ENCODE measurements around the gene PDE9A.

DNA sequence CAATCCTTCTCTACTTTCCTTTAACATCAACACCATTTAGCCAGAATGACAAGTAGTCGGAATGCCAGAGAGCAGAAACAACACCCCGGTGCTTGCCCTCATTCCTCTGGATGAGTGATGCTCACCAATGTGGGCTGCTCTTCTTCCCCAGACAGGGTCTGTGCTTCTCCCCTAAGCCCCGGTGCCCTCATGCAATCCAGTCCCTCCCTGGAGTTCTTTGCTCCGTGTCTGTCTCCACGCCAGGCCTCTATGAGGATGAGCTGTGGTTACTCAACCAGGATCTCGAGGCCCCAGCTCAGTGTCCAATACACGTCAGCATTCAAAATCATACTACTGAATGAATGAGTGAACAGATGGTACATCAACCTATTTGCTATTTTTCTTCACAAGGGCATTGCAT is 29.7 kb upstream of the PDE9A start:
- TF ChIP-seq, protein P1, sequence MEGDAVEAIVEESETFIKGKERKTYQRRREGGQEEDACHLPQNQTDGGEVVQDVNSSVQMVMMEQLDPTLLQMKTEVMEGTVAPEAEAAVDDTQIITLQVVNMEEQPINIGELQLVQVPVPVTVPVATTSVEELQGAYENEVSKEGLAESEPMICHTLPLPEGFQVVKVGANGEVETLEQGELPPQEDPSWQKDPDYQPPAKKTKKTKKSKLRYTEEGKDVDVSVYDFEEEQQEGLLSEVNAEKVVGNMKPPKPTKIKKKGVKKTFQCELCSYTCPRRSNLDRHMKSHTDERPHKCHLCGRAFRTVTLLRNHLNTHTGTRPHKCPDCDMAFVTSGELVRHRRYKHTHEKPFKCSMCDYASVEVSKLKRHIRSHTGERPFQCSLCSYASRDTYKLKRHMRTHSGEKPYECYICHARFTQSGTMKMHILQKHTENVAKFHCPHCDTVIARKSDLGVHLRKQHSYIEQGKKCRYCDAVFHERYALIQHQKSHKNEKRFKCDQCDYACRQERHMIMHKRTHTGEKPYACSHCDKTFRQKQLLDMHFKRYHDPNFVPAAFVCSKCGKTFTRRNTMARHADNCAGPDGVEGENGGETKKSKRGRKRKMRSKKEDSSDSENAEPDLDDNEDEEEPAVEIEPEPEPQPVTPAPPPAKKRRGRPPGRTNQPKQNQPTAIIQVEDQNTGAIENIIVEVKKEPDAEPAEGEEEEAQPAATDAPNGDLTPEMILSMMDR (IDR thresholded peaks at IDR 0.05) = no peak
- no peak for TF ChIP-seq POLR2A (IDR thresholded peaks at IDR 0.05)
